HG03108 (cell line): ENCODE data around the gene SEC24A.
"Not testable (repeated sequence)": the region's sequence is repeated elsewhere in the genome, so short reads cannot be mapped to it uniquely, and the experiment has no call there.

Experiments used
- ATAC-seq: cut with Tn5 transposase; IDR thresholded peaks from one replicate; pipeline ENCODE4 v1.9.1; 2021; ENCODE audit warnings: moderate library complexity; ENCODE audit not compliant: unreplicated experiment

Gene SEC24A

DNA sequence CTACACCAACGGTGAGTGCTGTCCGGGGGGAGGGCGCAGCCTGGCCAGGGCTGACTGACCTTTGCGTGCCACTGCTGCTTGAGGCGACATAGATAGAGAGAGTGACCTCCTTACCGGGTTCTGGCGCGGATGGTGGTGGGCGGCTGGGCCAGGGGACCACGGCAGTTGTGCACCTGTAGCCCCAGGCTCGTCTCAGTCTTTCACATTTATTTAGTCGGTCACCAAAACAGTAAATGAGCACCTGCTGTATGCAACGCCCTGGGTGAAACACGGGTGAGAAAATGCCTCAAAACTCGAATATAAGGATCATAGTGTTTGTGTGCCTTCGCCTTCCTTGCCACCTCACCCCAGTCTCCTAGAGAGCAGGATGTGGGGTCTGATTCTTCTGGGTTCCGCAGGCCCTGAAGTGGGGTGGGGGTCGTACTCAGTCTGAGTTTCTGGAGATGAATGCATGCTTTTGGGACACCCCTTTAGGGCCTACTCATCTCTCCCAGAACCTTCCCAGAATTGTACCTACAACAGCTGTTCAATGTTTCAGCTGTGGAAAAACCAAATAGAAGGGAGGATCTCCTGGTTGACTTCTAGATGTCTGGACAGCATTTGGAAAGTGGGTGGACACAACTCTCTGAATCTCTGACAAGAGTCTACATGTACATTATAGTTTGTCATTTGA is 714 bp downstream of the SEC24A start:
- no peak for ATAC-seq

DNA sequence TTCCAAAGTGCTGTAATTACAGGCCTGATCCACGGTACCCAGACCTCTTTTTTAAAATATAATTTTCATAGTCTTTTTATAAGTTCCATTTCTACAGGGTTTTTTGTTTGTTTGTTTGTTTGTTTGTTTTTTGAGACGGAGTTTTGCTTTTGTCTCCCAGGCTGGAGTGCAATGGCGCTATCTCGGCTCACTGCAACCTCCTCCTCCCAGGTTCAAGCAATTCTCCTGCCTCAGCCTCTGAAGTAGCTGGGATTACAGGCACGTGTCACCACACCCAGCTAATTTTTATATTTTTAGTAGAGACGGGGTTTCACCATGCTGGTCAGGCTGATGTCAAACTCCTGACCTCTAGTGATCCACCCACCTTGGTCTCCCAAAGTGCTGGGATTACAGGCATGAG is 2.1 kb downstream of the SEC24A start:
- ATAC-seq = not testable (repeated sequence)

DNA sequence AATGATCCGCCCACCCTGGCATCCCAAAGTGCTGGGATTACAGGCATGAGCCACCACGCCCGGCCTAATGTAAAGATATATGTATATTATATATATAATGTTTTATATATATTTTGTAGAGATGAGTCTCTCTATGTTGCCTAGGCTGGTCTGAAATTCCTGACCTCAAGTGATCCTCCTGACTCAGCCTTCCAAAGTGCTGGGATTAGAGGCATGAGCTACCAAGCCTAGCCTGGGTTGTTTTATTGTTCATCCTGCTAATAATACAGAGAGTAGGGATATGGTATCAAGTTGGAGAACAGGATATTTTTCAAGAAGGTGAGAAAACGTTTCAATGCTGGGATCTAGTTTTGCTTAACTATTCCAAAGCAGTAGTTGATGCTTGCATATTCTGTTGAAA is 2.9 kb downstream of the SEC24A start:
- no peak for ATAC-seq

DNA sequence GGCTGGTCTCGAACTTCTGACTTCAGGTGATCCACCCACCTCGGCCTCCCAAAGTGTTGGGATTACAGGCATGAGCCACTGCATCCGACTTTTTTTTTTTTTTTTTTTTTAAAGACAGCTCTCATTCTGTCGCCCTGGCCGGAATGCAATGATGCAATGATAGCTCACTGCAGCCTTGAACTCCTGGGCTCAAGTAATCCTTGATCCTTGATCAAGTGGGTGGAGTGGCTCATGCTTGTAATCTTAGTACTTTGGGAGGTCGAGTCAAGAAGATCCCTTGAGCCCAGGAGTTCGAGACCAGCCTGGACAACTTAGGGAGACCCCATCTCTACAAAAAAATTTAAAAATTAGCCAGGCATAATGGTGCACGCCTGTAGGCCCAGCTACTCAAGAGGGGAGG is 8.1 kb downstream of the SEC24A start:
- ATAC-seq = no peak

DNA sequence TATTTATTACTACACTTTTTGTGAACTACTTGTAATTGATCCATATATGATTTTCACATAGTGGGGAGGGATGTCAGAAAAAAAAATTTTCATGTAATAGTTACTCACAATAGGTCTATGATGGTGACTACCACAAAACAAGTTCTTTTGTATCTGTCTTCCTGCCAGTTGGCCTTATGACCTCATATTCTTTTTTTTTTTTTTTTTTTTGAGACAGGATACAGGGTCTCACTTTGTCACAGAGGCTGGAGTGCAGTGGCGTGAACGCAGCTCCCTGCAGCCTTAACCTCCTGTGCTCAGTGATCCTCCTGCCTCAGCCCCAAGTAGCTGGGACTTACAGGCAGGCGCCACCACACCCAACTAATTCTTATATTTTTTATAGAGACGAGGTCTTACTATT is 10.9 kb downstream of the SEC24A start:
- no peak for ATAC-seq

DNA sequence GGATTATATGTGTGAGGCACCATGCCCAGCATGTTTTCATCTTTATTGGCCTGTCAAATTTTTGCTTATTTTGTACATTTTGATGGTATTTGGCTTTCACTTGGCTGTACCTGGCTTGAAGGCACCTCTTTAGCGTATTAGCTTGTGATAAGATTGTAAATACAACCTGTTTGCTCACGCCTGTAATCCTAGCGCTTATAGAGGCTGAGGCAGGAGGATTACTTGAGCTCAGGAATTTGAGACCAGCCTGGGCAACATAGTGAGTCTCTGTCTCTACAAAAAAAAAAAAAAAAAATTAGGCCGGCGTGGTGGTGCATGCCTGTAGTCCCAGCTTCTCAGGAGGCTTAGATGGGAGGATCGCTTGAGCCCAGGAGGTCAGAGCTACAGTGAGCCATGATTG is 11.3 kb downstream of the SEC24A start:
- no peak for ATAC-seq

DNA sequence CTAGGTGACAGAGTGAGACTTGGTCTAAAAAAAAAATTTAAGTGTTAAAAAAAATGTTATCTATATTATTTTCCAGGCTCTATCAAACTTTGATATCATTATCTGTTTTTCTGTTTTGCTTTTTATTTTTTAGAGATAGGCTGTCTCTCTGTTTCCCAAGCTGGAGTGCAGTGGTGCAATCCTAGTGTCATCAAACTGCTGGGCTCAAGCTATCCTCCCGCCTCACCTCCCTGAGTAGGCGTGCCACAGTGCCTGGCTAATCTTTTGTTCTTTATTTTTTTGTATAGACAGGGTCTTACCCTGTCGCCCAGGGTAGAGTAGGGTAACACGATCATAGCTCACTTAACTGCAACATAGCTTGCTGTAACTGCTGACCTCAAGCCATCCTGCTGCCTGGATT is 14.4 kb downstream of the SEC24A start:
- ATAC-seq = no peak

DNA sequence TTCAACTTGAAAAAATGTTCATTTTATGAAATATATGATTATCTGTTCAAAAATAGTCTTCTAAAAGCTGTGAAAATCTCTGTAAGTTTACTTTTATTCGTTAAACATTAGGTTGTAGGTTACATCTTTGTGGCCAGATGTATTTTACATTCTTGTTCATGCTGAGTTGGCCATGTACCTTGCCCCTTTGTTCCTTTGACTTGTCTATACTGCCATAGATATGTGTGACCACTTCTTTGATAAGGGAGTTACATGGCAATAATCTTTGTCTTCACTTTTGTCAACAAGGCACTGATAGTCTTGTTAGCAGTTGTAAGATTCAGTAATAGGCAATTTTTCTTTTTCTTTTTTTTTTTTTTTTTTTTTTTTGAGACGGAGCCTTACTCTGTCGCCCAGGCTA is 15.9 kb downstream of the SEC24A start:
- ATAC-seq = no peak

DNA sequence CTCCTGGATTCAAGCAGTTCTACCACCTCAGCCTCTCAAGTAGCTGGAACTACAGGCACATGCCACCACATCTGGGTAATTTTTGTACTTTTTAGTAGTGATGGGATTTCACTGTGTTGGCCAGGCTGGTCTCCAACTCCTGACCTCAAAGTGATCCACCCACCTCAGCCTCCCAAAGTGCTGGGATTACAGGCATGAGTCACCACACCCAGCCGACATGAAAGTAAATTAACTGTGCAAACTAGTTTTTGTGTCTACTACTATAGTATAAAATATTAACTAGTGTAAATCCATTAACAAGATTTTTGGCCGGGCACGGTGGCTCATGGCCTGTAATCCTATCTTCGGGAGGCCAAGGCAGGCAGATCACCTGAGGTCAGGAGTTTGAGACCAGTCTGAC is 25.0 kb downstream of the SEC24A start:
- not testable (repeated sequence) for ATAC-seq

DNA sequence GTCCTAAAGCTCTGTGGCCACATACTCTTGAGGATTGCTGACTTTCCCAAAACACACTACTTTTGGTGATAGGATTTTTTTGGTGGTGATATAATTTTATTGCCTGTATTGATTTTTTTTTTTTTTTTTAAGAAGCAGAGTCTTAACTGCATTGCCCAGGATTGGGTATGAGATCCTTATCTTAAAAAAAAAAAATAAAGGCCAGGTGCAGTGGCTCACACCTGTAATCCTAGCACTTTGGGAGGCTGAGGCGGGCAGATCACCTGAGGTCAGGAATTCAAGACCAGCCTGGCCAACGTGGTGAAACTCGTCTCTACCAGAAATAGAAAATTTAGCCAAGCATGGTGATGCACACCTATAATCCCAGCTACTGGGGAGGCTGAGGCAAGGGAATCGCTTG is 28.8 kb downstream of the SEC24A start:
- not testable (repeated sequence) for ATAC-seq

DNA sequence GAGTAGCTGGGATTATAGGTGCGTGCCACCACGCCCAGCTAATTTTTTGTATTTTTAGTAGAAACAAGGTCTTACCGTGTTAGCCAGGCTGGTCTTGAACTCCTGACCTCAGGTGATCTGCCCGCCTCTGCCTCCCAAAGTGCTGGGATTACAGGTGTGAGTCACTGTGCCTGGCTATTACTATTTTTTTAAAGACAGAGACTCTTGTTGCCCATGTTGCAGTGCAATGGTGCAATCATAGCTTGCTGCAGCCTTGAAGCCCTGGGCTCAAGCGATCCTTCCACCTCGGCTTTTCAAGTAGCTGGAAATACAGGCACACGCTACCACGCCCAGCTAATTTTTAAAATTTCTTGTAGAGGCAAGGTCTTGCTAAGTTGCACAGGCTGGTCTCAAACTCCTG is 41.6 kb downstream of the SEC24A start:
- not testable (repeated sequence) for ATAC-seq

DNA sequence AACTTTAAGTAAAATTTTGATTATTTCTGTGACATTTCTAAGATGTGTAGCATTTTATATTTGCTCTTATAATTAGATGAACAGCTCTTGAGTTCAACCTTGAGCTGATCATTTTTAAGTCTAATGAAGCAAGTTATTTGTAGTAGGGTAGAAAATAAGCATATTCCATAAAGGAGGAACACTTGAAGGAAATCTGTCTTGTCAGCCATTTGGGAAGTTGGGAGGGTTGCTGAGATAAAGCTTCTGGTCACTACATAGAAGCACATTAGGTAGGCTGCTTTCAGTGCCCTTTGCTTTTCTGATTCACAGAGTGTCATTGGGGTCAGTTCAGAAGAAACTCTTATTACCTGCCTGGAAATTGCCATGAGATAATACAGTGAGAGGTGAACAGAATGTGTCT is 44.1 kb downstream of the SEC24A start:
- ATAC-seq = no peak

DNA sequence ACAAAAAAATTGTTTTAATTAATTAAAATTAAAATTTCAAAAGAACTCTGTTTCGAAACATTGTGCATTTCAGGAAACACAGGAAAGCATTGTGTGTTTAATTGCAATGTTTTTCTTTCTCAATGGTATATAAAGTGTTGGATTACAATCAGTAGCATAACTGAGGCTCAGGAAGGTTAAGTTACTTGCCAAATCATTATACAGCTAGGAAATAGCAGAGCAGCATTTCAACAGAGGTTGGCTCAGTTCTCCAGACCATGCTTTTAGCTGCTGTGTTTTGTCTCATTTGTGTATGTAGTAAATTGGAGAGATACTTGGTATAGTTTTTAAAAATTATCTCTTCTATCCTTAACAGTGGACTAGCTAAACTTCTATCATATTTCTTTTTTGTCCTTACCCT is 59.7 kb downstream of the SEC24A start:
- ATAC-seq = no peak

DNA sequence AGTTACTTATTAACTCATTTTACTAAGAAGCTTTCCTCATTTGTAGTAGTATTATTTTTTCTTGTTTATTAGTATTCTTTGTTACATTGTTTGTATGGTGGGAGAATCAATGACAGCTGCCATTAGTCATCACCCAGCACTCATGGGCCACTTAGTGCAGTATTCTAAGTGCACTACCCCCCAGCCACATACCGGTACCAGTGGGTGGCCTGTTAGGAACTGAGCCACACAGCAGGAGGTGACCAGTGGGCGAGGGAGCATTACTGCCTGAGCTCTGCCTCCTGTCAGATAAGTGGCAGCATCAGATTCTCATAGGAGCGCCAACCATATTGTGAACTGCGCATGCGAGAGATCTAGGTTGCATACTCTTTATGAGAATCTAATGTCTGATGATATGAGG is 65.5 kb downstream of the SEC24A start:
- ATAC-seq = no peak

DNA sequence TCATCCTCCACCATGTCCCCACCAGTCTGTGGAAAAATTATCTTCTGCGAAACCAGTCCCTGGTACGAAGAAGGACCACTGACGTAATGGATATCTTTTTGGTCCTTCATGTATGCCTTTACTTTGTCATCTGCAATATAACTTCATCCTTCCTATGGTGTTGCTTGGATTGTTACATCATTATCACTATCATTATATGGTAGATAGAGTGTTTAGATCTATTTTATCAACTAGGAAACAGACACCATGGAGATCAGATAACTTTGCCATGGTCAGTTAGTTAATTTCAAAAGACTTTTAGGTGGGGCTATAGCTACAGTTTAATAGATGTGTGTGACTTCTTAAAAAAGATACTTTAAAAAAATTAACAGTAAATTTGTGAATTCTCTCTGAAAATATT is 66.0 kb downstream of the SEC24A start:
- no peak for ATAC-seq

DNA sequence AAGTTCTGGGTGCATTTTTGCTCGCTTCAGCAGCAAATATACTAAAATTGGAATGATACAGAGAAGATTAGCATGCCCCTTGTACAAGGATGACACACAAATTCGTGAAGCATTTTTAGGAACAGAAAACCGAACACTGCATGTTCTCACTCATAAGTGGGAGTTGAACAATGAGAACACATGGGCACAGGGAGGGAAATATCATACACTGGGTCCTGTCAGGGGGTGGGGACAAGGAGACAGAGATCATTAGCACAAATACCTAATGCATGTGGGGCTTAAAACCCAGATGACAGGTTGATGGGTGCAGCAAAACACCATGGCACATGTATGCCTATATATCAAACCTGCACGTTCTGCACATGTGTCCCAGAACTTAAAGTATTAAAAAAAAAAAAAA is 66.9 kb downstream of the SEC24A start:
- not testable (repeated sequence) for ATAC-seq

DNA sequence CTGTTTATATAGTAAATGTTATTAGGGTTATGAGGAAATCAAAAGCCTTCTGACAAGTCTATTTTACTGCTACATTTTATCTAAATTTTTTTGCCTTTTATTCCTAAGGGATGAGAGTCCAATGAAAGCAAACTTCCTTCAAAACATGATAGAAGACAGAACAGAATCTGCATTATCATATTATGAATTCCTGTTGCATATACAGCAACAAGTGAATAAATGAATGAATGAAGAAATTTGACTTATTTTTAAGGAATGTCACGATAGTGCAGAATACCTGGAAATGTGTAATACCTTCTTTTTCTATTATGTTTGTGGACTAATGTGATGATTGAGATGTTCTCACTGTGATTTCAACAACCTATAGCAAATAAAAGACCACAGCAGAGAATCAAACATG is 76.3 kb downstream of the SEC24A start:
- ATAC-seq = no peak

DNA sequence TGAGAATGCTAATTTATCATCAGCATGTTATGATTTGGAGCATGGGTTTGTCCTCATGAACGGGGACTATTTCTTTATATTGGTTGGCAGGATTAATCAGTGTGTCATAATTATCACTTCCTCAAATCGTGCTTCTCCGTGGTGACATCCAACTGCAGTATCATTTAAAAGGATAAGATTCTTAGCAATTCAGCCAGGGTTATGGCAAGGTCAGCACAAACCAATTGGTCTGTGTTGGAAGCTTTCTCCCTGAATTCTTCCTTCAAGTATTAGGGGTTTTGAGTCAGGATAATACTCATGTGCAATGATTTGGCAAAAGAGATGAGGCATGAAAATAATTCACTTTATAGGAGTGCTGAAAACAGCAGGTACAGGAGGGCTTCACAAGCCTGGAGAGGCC is 84.2 kb downstream of the SEC24A start:
- no peak for ATAC-seq

DNA sequence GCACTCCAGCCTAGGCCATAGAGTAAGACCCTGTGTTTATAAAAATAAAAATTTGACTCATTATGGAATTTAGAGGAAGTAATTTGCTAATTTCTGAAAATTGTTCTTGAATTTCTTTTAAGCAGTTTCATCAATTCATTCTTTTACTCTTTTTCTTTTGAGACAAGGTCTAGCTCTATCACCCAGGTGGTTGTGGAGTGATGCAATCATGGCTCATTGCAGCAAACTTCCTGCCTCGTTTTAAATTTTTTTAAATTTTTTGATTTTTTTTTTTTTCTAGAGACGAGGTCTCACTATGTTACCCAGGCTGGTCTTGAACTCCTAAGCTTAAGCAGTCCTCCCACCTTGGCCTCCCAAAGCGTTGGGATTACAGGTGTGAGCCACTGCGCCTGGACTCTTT is 86.7 kb downstream of the SEC24A start:
- ATAC-seq = no peak

DNA sequence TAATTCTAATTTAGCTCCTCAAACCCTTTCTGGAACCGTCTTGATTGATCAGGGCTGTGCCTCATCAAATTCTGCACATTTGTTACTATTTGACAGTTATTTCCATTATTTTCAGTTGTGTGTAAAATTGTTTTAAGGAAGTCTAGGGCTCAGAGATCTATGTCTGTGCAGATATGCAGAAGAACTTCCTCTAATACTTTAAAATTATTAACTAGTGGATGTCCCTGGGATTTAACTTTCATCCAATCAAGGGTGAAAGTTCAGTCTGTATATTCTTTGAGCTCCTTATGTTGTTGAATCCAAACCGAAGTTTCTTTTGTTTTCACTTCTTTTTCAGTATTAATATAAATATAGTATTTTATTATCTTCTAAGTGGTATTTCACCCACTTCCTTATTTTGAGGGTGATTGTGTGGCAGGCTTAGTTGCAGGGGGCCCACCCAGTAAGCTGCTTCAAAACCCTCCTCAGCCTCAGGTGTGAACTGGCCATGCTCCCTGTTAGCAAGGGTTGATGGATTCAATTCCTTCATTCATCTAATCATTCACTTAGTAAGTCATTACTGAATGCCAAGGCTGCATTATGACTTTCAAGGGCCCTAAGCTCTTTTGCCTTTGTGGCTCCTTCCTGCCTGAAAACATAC is 87.7 kb downstream of the SEC24A start:
- no peak for ATAC-seq

DNA sequence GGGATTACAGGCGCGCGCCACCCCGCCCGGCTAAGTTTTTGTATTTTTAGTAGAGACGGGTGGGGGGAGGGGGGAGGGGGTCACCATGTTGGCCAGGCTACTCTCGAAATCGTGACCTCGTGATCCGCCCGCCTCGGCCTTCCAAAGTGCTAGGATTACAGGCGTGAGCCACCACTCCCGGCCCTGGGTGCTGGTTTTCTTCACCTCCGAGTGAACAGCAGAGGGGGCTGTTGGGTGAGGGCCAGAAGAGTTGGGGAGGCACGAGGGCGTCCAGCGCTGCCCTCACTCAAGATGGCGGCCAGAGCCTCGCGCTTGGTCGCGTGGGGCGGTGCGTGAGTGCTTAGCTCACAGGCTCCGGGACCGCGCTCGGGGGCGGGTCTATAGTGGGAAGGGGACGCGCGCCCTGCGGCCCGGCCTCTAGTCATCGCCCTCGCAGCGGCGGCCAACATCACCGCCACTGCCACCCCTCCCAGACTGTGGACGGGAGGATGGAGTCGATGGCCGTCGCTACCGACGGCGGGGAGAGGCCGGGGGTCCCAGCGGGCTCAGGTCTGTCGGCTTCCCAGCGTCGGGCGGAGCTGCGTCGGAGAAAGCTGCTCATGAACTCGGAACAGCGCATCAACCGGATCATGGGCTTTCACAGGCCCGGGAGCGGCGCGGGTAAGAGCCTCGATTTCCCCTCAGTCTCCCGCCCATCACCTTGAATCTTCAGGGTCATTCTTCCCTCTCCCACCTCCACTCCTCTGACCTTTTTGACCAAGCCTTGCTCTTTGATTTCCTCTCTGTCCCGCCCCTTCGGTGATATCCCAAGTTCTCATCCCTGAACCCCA is 89.8 kb downstream of the SEC24A start, which contains the start of gene CAMLG:
Gene CAMLG (plus strand): TSS at position 416 of the 830 bp plus-strand sequence. CDS start 73 bp downstream, at position 489.
- peak; percentile 97 for ATAC-seq
